NCI-H1105 (cell line): ENCODE results near the gene IL17C.
A peak's percentile ranks its signal among the peaks of the same experiment; 100 is the strongest.

Experiments
- DNase-seq: peaks from one replicate; lab custom pipeline; 2025; lab: John Stamatoyannopoulos, UW

Gene IL17C

GRCh38 chr16:88646345-88647034 lies 8.1 kb downstream of the IL17C start:
- DNase-seq, result no peak

GRCh38 chr16:88647178-88648070 lies 9.1 kb downstream of the IL17C start:
- no peak for DNase-seq

GRCh38 chr16:88649195-88649923 lies 11.0 kb downstream of the IL17C start:
- DNase-seq, result peak; percentile 27

- DNase-seq, result no peak
Observed at GRCh38 chr16:88649924-88650748, 11.8 kb downstream of the IL17C start.

GRCh38 chr16:88650749-88651275 lies 12.4 kb downstream of the IL17C start, which contains the start of gene CYBA:
Gene CYBA, minus strand, starts transcription at chr16:88651053. Its CDS starts 40 bp downstream, at chr16:88651013.
- DNase-seq, result peak; percentile 28

GRCh38 chr16:88651276-88651988 lies 13.1 kb downstream of the IL17C start:
- no peak for DNase-seq

- DNase-seq, result no peak
Observed at GRCh38 chr16:88651989-88652761, 13.8 kb downstream of the IL17C start.

GRCh38 chr16:88652762-88653063 lies 14.3 kb downstream of the IL17C start:
- DNase-seq, result no peak

- DNase-seq, result no peak
Observed at GRCh38 chr16:88653101-88653500, 14.7 kb downstream of the IL17C start.

- DNase-seq, result no peak
Observed at GRCh38 chr16:88653596-88654362, 15.4 kb downstream of the IL17C start.

GRCh38 chr16:88654363-88655052 lies 16.1 kb downstream of the IL17C start:
- no peak for DNase-seq

- no peak for DNase-seq
Observed at GRCh38 chr16:88655053-88655732, 16.8 kb downstream of the IL17C start.

- no peak for DNase-seq
Observed at GRCh38 chr16:88655733-88656281, 17.4 kb downstream of the IL17C start.

- DNase-seq, result no peak
Observed at GRCh38 chr16:88656291-88656980, 18.1 kb downstream of the IL17C start.

GRCh38 chr16:88657371-88657770 lies 19.0 kb downstream of the IL17C start:
- DNase-seq, result no peak

- DNase-seq, result no peak
Observed at GRCh38 chr16:88658714-88659113, 20.3 kb downstream of the IL17C start.

- no peak for DNase-seq
Observed at GRCh38 chr16:88659160-88659559, 20.8 kb downstream of the IL17C start.
